Measurements from ENCODE around the gene CAMSAP1.
"Not testable (repeated sequence)": the region's sequence is repeated elsewhere in the genome, so short reads cannot be mapped to it uniquely, and the experiment has no call there.

CAMSAP1 gene

GRCh38 chr9:135907431-135908092 lies at the start of gene CAMSAP1:
CAMSAP1 (minus strand) TSS chr9:135907546; CDS start chr9:135907159, 387 bp downstream.
- peak; percentile 94 for DNase-seq

GRCh38 chr9:135956802-135957174 lies 49.4 kb upstream of the CAMSAP1 start:
- DNase-seq = no peak

GRCh38 chr9:135955934-135956801 lies 48.8 kb upstream of the CAMSAP1 start:
- no peak for DNase-seq

- DNase-seq = no peak
Measured at GRCh38 chr9:135952664-135953206, 45.4 kb upstream of the CAMSAP1 start.

GRCh38 chr9:135951889-135952663 lies 44.7 kb upstream of the CAMSAP1 start:
- no peak for DNase-seq

GRCh38 chr9:135951310-135951709 lies 44.0 kb upstream of the CAMSAP1 start:
- DNase-seq = not testable (repeated sequence)

GRCh38 chr9:135950841-135951240 lies 43.5 kb upstream of the CAMSAP1 start:
- DNase-seq = not testable (repeated sequence)

GRCh38 chr9:135950135-135950682 lies 42.9 kb upstream of the CAMSAP1 start:
- DNase-seq = no peak

- DNase-seq = no peak
Measured at GRCh38 chr9:135949501-135950134, 42.3 kb upstream of the CAMSAP1 start.

- DNase-seq = no peak
Measured at GRCh38 chr9:135948968-135949367, 41.6 kb upstream of the CAMSAP1 start.

GRCh38 chr9:135948446-135948845 lies 41.1 kb upstream of the CAMSAP1 start:
- no peak for DNase-seq

- DNase-seq = no peak
Measured at GRCh38 chr9:135947582-135947981, 40.2 kb upstream of the CAMSAP1 start.

GRCh38 chr9:135947105-135947504 lies 39.8 kb upstream of the CAMSAP1 start:
- DNase-seq = not testable (repeated sequence)

- no peak for DNase-seq
Measured at GRCh38 chr9:135946392-135946994, 39.1 kb upstream of the CAMSAP1 start.

- DNase-seq = no peak
Measured at GRCh38 chr9:135945969-135946368, 38.6 kb upstream of the CAMSAP1 start.

- no peak for DNase-seq
Measured at GRCh38 chr9:135944444-135945252, 37.3 kb upstream of the CAMSAP1 start.

- DNase-seq = not testable (repeated sequence)
Measured at GRCh38 chr9:135943604-135944003, 36.3 kb upstream of the CAMSAP1 start.

GRCh38 chr9:135941288-135941995 lies 34.1 kb upstream of the CAMSAP1 start:
- no peak for DNase-seq

GRCh38 chr9:135939351-135940265 lies 32.3 kb upstream of the CAMSAP1 start:
- DNase-seq = no peak
